NCI-H1694 (cell line): Measurements from ENCODE around the gene RBMS3.

Experiments
- DNase-seq: peaks from one replicate; lab custom pipeline; 2025; lab: John Stamatoyannopoulos, UW

RBMS3 gene

GRCh38 chr3:29731050-29731449 is 450.2 kb downstream of the RBMS3 start:
- no peak for DNase-seq

GRCh38 chr3:29741231-29741630 is 460.4 kb downstream of the RBMS3 start:
- DNase-seq, result no peak

GRCh38 chr3:29745232-29745870 is 464.5 kb downstream of the RBMS3 start:
- DNase-seq, result no peak

- DNase-seq, result no peak
Observed at GRCh38 chr3:29746163-29746760, 465.4 kb downstream of the RBMS3 start.

- no peak for DNase-seq
Observed at GRCh38 chr3:29747991-29748390, 467.1 kb downstream of the RBMS3 start.

- DNase-seq, result no peak
Observed at GRCh38 chr3:29751647-29752314, 470.9 kb downstream of the RBMS3 start.

GRCh38 chr3:29754346-29754745 is 473.5 kb downstream of the RBMS3 start:
- DNase-seq, result no peak

GRCh38 chr3:29755416-29755815 is 474.5 kb downstream of the RBMS3 start:
- DNase-seq, result no peak

GRCh38 chr3:29757054-29757777 is 476.3 kb downstream of the RBMS3 start:
- no peak for DNase-seq

GRCh38 chr3:29758108-29758433 is 477.2 kb downstream of the RBMS3 start:
- no peak for DNase-seq

- no peak for DNase-seq
Observed at GRCh38 chr3:29758434-29759322, 477.8 kb downstream of the RBMS3 start.

GRCh38 chr3:29759411-29760225 is 478.7 kb downstream of the RBMS3 start:
- DNase-seq, result no peak

- DNase-seq, result no peak
Observed at GRCh38 chr3:29760226-29760685, 479.4 kb downstream of the RBMS3 start.

GRCh38 chr3:29761517-29761916 is 480.6 kb downstream of the RBMS3 start:
- DNase-seq, result no peak

GRCh38 chr3:29763115-29763514 is 482.2 kb downstream of the RBMS3 start:
- no peak for DNase-seq

- peak; percentile 27 for DNase-seq
Observed at GRCh38 chr3:29764041-29764440, 483.2 kb downstream of the RBMS3 start.

GRCh38 chr3:29764603-29765254 is 483.9 kb downstream of the RBMS3 start:
- DNase-seq, result peak; percentile 77

- no peak for DNase-seq
Observed at GRCh38 chr3:29771602-29772001, 490.7 kb downstream of the RBMS3 start.

- no peak for DNase-seq
Observed at GRCh38 chr3:29772436-29772835, 491.6 kb downstream of the RBMS3 start.

- no peak for DNase-seq
Observed at GRCh38 chr3:29773481-29773880, 492.6 kb downstream of the RBMS3 start.
